AG09309 (cell line): ENCODE data around the gene RGCC.

ENCODE experiments used
- DNase-seq: peaks from one replicate; pipeline ENCODE4 v3.0.0-alpha.2; 2010; ENCODE audit warnings: low read depth
- H3K4me3 ChIP-seq: 2 replicates; pipeline ENCODE4 v1.5.1; 2011; ENCODE audit warnings: mild to moderate bottlenecking, low read depth, low read length, moderate library complexity; ENCODE audit not compliant: control insufficient read depth
- CTCF ChIP-seq: IDR thresholded peaks from 2 replicates; pipeline ENCODE4 v1.5.1; 2011; ENCODE audit warnings: mild to moderate bottlenecking, low read depth, low read length, inconsistent platforms; ENCODE audit not compliant: insufficient read depth, control insufficient read depth; ENCODE audit errors: missing control alignments

RGCC gene

GRCh38 chr13:41516760-41517159 lies 59.4 kb downstream of the RGCC start:
- TF ChIP-seq CTCF, result no peak
- no peak for DNase-seq
- no peak overlapping the region for H3K4me3 ChIP-seq

GRCh38 chr13:41520016-41520659 lies 62.8 kb downstream of the RGCC start:
- no peak for DNase-seq
- no peak overlapping the region for H3K4me3 ChIP-seq
- no peak for TF ChIP-seq CTCF
